ENCODE results near the gene TEX53. TPM values are rescaled to one million over a fixed set of nuclear protein-coding genes. Genes with fewer than 3 reads are reported as not detected.
A peak's percentile ranks its signal among the peaks of the same experiment; 100 is the strongest.

The TEX53 gene
- total RNA-seq, 6 donors from 2014 or later, result not detected

GRCh38 chr9:114677418-114677817 lies 19.8 kb upstream of the TEX53 start:
- H3K27me3 ChIP-seq, result no peaks in the 10 kb centered on the region
- peak; percentile 66 to 68 for ATAC-seq (ENCODE audit: low FRiP score in 2 of 2)
- peak in 1 of 2 donors; percentile 77 for DNase-seq

GRCh38 chr9:114676901-114677300 lies 19.3 kb upstream of the TEX53 start:
- WGBS, 2 donors, result 86 to 88% methylated on average over 4 of the region's 4 CpGs
- H3K27me3 ChIP-seq, result no peaks in the 10 kb centered on the region
- H3K9me3 ChIP-seq, result no peaks in the 10 kb centered on the region
- no peaks in the 10 kb centered on the region for H3K36me3 ChIP-seq
- H3K4me3 ChIP-seq, result no peak overlapping the region
- H3K4me1 ChIP-seq, result peaks cover 0 to 5% (median 0%) of the 10 kb centered on the region in 4 donors
- DNase-seq, result no peak
- ATAC-seq (ENCODE audit: low FRiP score in 2 of 2), result no peak
- TF ChIP-seq EP300 (IDR thresholded peaks at IDR 0.05), result no peak
- no peak for TF ChIP-seq POLR2A (IDR thresholded peaks at IDR 0.05)
- TF ChIP-seq CTCF (IDR thresholded peaks at IDR 0.05), result no peak
- no peak for TF ChIP-seq POLR2AphosphoS5 (IDR thresholded peaks at IDR 0.05)
- no peak overlapping the region for H3K27ac ChIP-seq

More at GRCh38 chr9:114677418-114677817, 19.8 kb upstream of the TEX53 start:
- H3K4me1 ChIP-seq, result peaks cover 0 to 5% (median 0%) of the 10 kb centered on the region in 4 donors
- H3K4me3 ChIP-seq, result no peak overlapping the region
- no peaks in the 10 kb centered on the region for H3K9me3 ChIP-seq
- 19 to 26% methylated on average over 3 of the region's 3 CpGs for WGBS, 2 donors
- TF ChIP-seq POLR2AphosphoS5 (IDR thresholded peaks at IDR 0.05), result no peak
- TF ChIP-seq CTCF (IDR thresholded peaks at IDR 0.05), result no peak
- TF ChIP-seq EP300 (IDR thresholded peaks at IDR 0.05), result no peak
- no peak for TF ChIP-seq POLR2A (IDR thresholded peaks at IDR 0.05)
- H3K36me3 ChIP-seq, result no peaks in the 10 kb centered on the region
- H3K27ac ChIP-seq, result no peak overlapping the region

GRCh38 chr9:114674798-114675540 lies 17.4 kb upstream of the TEX53 start:
- WGBS, 2 donors, result 78 to 89% methylated on average over 3 of the region's 3 CpGs
- H3K27ac ChIP-seq, result no peak overlapping the region
- no peaks in the 10 kb centered on the region for H3K27me3 ChIP-seq
- H3K9me3 ChIP-seq, result no peaks in the 10 kb centered on the region
- H3K4me3 ChIP-seq, result no peak overlapping the region
- DNase-seq (no peak), ATAC-seq (ENCODE audit: low FRiP score in 2 of 2) (no peak)
- H3K4me1 ChIP-seq, result peaks cover 0 to 5% (median 0%) of the 10 kb centered on the region in 4 donors
- no peaks in the 10 kb centered on the region for H3K36me3 ChIP-seq
- TF ChIP-seq CTCF (IDR thresholded peaks at IDR 0.05), result no peak
- no peak for TF ChIP-seq POLR2AphosphoS5 (IDR thresholded peaks at IDR 0.05)
- no peak for TF ChIP-seq POLR2A (IDR thresholded peaks at IDR 0.05)
- no peak for TF ChIP-seq EP300 (IDR thresholded peaks at IDR 0.05)

- WGBS, 2 donors, result 98% methylated on average over 2 of the region's 2 CpGs
- TF ChIP-seq POLR2A (IDR thresholded peaks at IDR 0.05) (no peak), POLR2AphosphoS5 (IDR thresholded peaks at IDR 0.05) (no peak), CTCF (IDR thresholded peaks at IDR 0.05) (no peak), EP300 (IDR thresholded peaks at IDR 0.05) (no peak)
Measured at GRCh38 chr9:114674076-114674797, 16.6 kb upstream of the TEX53 start.

More at GRCh38 chr9:114674076-114674797, 16.6 kb upstream of the TEX53 start:
- ATAC-seq (ENCODE audit: low FRiP score in 2 of 2) (no peak), DNase-seq (no peak)
- no peak overlapping the region for H3K4me3 ChIP-seq
- H3K27ac ChIP-seq, result no peak overlapping the region
- H3K9me3 ChIP-seq, result no peaks in the 10 kb centered on the region
- no peaks in the 10 kb centered on the region for H3K27me3 ChIP-seq
- no peaks in the 10 kb centered on the region for H3K36me3 ChIP-seq
- peaks cover 0 to 5% (median 0%) of the 10 kb centered on the region in 4 donors for H3K4me1 ChIP-seq
